Measurements from ENCODE around the gene TBC1D1.

TBC1D1 gene

GRCh38 chr4:38086151-38086848 lies 195.4 kb downstream of the TBC1D1 start:
- TF ChIP-seq ZFP37 (tag by site-specific recombination; IDR thresholded peaks at IDR 0.05) (no peak), ZNF155 (tag by site-specific recombination; IDR thresholded peaks at IDR 0.05) (no peak), ZNF362 (tag by site-specific recombination; IDR thresholded peaks at IDR 0.05) (no peak), ZNF518A (tag by site-specific recombination; conservative IDR thresholded peaks at IDR 0.05; ENCODE audit: low read depth) (no peak), ZFP3 (tag by site-specific recombination; IDR thresholded peaks at IDR 0.05; ENCODE audit: low read depth) (no peak), ZNF211 (tag by site-specific recombination; IDR thresholded peaks at IDR 0.05; ENCODE audit: low read depth) (no peak), ZBTB48 (tag by site-specific recombination; IDR thresholded peaks at IDR 0.05) (no peak), ZNF248 (tag by site-specific recombination; IDR thresholded peaks at IDR 0.05) (no peak), OVOL3 (tag by site-specific recombination; IDR thresholded peaks at IDR 0.05) (no peak), EGR2 (tag by site-specific recombination; IDR thresholded peaks at IDR 0.05; ENCODE audit: low read depth) (no peak), ZNF10 (tag by site-specific recombination; IDR thresholded peaks at IDR 0.05) (no peak), ZNF549 (tag by site-specific recombination; IDR thresholded peaks at IDR 0.05) (no peak)
- TF ChIP-seq, protein P1, sequence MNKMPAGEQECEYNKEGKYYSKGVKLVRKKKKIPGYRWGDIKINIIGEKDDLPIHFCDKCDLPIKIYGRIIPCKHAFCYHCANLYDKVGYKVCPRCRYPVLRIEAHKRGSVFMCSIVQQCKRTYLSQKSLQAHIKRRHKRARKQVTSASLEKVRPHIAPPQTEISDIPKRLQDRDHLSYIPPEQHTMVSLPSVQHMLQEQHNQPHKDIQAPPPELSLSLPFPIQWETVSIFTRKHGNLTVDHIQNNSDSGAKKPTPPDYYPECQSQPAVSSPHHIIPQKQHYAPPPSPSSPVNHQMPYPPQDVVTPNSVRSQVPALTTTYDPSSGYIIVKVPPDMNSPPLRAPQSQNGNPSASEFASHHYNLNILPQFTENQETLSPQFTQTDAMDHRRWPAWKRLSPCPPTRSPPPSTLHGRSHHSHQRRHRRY (tag by site-specific recombination; IDR thresholded peaks at IDR 0.05): no peak
- TF ChIP-seq, protein P2, sequence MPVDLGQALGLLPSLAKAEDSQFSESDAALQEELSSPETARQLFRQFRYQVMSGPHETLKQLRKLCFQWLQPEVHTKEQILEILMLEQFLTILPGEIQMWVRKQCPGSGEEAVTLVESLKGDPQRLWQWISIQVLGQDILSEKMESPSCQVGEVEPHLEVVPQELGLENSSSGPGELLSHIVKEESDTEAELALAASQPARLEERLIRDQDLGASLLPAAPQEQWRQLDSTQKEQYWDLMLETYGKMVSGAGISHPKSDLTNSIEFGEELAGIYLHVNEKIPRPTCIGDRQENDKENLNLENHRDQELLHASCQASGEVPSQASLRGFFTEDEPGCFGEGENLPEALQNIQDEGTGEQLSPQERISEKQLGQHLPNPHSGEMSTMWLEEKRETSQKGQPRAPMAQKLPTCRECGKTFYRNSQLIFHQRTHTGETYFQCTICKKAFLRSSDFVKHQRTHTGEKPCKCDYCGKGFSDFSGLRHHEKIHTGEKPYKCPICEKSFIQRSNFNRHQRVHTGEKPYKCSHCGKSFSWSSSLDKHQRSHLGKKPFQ (tag by site-specific recombination; IDR thresholded peaks at IDR 0.05): no peak
- CTCF ChIA-PET: interaction anchor here (0.5 to 0.6 kb wide), 3 partner anchors 25 to 1612 kb away, joined by 3 read pairs; partner anchors contain the start of gene UBE2K
- Histone ChIP-seq H3K27ac (ENCODE audit: extremely low read depth, low read depth, low read length) (no peak overlapping the region), H3K4me3 (ENCODE audit: low read depth, low read length) (no peak overlapping the region), H3K36me3 (ENCODE audit: control insufficient read depth in 2 of 2, insufficient read depth in 1 of 2, low read length in 2 of 2) (peaks cover 0 to 2% of the 10 kb centered on the region in 2 experiments; a peak in 1 of 3 replicates), H3K4me1 (ENCODE audit: control insufficient read depth, insufficient read depth, low read length) (no peaks in the 10 kb centered on the region), H3K9me3 (ENCODE audit: control insufficient read depth, insufficient read depth, low read depth, low read length) (no peaks in the 10 kb centered on the region)
- POLR2A ChIA-PET: no interaction called here

DNA sequence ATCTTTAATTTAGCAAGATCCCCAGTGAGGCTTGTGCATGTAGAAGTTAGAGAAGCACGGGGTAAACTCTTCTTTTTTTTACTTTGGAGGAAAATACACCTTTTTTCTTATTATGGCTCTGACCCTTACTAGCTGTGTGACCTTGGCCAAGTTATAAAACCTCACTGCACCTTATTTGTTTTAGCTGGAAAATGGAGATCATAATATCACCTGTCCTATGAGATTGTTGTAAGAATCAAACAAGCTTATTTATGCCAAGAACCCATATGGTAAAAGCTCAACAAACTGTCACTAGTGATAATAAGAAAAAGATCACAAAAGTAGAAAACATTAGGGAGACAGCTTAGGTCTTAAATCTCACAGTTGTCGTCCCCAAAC lies 196.0 kb downstream of the TBC1D1 start:
- POLR2A ChIA-PET: no interaction called here
- H3K27ac ChIP-seq (ENCODE audit: extremely low read depth, low read depth, low read length): no peak overlapping the region
- TF ChIP-seq PATZ1 (tag by site-specific recombination; IDR thresholded peaks at IDR 0.05): no peak
- TF ChIP-seq, protein P3, sequence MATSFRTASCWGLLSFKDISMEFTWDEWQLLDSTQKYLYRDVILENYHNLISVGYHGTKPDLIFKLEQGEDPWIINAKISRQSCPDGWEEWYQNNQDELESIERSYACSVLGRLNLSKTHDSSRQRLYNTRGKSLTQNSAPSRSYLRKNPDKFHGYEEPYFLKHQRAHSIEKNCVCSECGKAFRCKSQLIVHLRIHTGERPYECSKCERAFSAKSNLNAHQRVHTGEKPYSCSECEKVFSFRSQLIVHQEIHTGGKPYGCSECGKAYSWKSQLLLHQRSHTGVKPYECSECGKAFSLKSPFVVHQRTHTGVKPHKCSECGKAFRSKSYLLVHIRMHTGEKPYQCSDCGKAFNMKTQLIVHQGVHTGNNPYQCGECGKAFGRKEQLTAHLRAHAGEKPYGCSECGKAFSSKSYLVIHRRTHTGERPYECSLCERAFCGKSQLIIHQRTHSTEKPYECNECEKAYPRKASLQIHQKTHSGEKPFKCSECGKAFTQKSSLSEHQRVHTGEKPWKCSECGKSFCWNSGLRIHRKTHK (tag by site-specific recombination; IDR thresholded peaks at IDR 0.05): no peak
- no peak for TF ChIP-seq GLIS2 (tag by site-specific recombination; IDR thresholded peaks at IDR 0.05)
- TF ChIP-seq ZNF114 (tag by site-specific recombination; IDR thresholded peaks at IDR 0.05): no peak
- no peak for TF ChIP-seq KLF16 (tag by site-specific recombination; IDR thresholded peaks at IDR 0.05)
- CTCF ChIA-PET: interaction anchor here (0.5 kb wide), 1 partner anchor 629 kb away, joined by 3 read pairs; no protein-coding TSS in a partner anchor
- no peaks in the 10 kb centered on the region for H3K4me1 ChIP-seq (ENCODE audit: control insufficient read depth, insufficient read depth, low read length)
- H3K36me3 ChIP-seq (ENCODE audit: control insufficient read depth in 2 of 2, insufficient read depth in 1 of 2, low read length in 2 of 2): peaks cover 0 to 6% of the 10 kb centered on the region in 2 experiments; a peak in 1 of 3 replicates
- no peak overlapping the region for H3K4me3 ChIP-seq (ENCODE audit: low read depth, low read length)
- H3K9me3 ChIP-seq (ENCODE audit: control insufficient read depth, insufficient read depth, low read depth, low read length): no peaks in the 10 kb centered on the region
